ENCODE measurements around the gene KRT5.
A peak's percentile ranks its signal among the peaks of the same experiment; 100 is the strongest.

The KRT5 gene

DNA sequence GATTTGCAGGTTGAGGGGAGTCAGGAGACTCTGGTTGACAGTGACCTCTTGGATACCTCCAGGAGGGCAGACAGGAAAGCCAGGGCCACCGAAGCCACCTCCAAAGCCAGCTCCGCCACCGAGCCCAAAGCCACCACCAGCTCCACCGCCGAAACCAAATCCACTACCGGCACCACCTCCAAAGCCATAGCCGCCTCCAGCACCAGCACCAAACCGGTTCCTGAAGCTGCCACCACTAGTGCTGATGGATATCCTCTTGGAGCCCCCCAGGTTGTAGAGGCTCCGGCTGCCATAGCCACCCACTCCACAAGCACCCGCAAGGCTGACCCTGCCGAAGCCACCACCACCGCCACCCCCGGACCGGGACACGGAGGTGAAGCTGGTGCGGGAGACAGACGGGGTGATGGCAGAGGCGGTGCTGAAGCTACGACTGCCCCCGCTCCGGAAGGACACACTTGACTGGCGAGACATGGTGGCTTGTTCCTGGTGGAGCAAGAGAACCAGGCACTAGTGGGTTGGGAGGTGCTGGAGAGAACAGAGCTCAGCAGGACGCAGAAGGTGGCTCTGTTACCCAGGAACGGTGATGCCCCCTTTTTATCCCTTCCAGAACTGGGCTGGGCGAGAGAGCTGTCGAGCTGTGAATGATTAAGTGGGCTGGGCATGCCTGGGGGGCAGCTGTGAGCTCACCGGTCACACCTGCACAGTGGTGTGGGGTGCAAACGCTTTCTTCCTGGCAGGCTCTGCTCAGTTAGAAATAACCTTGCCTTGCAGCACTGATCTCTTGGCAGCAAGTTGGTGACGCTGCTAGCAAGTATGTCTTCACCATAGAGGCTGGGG, at the start of gene KRT5:
Gene KRT5, minus strand, starts transcription at position 569 of the 837 bp plus-strand sequence. Its CDS starts 98 bp downstream, at position 471.
- no peak for DNase-seq (ENCODE audit: low spot score)

DNA sequence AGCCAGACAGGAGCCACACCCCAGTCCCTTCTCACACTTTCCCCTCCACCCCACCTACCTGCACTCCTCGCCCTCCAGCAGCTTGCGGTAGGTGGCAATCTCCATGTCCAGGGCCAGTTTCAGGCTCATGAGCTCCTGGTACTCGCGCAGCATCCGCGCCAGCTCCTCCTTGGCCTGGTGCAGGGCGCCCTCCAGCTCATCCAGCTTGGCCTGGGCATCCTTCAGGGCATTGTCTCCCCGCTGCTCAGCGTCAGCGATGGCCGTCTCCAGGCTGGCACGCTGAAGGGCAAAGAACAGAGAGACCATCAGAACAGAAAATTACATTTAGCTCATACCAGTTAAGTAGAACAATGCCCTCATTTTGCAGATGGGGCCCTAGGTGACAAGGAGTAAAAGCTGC, 47.9 kb upstream of the KRT5 start:
- DNase-seq (ENCODE audit: low spot score): no peak

DNA sequence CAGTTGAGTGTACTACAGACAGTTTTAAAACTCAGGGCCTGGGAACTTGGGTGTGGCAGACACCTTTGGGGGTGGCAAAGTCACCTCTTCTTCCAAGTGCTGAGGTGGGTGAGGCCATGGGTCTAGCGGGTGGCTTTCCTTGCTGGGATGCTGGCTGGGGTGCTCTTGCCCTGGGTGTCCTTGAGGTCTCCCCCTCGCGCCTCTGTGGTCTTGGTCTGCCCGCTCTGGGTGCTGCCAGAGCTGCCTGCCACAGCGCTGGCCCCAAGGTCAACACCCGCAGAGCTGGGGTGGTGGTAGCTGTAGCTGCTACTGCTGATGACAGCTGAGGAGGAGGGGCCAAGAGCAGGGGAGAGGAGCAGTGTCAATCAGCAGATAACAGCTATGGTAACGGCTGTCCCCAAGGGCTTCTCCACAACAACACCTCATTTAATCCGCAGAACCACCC, 46.7 kb upstream of the KRT5 start:
- no peak for DNase-seq (ENCODE audit: low spot score)

DNA sequence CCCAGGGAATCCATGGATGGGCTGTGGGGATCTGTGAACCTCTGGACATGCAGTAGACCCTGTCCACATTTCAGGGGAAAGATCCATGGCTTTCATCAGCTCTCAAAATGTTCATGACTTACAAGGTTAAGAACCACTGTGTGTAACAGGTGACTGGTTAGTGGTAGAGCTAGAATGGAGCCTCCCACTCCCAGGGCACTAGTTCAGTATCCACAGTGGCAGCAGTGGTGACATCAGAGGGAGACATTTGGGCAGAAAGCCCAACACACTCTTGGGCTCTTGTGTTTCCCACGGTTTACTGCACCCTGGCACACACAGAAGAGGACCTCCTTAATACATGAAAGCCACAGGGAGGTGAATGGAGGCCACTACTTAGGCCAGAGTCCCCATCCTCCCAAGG, 44.4 kb upstream of the KRT5 start:
- DNase-seq (ENCODE audit: low spot score): no peak

DNA sequence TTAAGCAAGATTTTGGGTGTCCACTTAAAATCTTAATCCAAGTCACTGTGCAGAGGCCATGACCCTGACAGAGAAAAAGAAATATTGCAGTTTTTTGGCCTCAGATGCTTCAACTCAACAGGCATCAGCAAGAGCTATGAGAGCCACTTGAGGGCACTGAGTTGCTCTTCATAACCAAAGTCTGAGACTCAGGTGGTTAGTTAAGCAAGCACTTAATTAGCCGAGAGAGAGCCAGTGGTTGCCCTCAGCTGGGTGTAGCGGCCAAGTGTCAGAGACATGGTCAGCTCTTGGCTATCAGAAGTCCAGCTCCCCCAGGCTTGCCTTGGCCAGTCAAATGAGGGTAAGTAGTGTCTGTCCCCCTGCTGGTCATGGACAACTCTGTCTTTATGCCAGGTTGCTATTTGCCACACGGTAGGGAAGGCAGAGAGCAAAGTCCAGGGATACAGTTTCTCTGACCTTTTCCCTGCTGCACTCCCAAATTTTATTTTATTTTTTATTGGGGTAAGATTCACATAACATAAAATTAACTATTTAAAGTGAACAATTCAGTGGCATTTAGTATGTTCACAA, 41.8 kb upstream of the KRT5 start:
- DNase-seq (ENCODE audit: low spot score): peak; percentile 49

DNA sequence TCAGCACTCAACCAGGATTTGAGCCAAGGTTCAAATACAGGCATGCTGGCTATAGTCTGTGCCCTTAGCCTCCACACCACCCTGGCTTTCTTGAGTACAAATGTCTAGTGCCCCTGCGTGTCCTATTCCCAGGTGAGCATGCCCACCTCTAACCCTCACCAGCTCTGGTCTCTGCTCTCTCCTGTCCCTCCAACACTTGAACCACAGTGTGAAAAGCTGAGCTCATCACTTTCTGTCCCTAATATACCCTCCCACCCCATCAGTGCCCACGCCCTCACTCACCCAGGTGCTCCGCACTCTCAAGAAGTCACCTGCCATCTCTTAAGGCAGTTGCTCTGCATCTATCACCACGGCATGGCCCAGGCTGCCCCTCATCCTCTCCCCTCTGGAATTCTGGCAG, 39.8 kb upstream of the KRT5 start:
- no peak for DNase-seq (ENCODE audit: low spot score)

DNA sequence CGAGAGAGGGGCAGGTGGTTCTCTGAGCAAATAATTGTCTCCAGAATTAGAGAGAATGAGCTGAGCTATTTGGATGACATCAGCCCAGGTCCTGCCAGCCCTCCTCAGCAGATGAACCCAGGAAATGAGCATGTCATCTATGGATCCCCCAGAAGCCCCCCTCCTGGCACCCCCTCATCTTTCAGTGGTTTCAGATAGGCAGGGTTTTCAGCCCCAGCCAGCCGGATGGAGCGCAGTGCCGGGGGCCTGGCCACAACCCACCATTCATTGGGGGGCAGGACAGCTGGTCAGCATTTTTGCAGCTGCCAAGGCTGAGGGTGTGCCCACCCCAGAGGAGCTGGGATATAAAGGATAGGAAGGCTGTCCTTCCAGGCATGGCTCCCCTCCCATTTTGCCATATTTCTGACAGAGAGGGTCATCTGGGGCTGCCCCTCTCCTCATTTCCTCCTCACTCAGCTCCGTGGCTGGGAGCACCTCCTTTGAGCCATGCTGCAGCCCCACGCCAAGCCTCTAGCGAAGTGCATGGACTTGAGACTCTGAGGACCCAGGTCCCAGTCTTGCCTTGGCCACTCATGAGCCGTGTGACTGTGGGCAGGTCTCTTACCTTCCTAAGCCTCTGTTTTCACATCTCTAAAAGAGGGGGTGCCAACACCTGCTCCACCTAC, 38.7 kb upstream of the KRT5 start:
- DNase-seq (ENCODE audit: low spot score): no peak

DNA sequence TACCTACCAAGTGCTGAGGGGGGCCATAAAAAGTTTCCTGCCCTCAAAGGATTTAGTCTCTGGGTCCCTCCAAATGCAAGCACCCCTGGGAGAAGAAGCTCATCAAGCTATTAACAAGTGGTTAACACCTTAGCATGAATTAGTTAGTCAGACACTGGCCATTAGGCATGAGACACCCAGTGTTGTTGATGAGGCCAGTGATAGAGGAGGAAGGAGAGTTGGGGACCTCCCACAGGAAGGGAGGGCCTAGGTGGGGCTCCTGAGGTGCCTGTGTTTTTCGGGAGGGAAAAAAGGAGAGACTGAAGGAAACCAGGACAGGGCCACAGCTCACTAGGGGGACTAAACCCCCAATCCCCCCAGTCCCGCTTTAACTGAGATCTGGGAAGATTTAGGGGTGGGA, 37.3 kb upstream of the KRT5 start:
- no peak for DNase-seq (ENCODE audit: low spot score)

DNA sequence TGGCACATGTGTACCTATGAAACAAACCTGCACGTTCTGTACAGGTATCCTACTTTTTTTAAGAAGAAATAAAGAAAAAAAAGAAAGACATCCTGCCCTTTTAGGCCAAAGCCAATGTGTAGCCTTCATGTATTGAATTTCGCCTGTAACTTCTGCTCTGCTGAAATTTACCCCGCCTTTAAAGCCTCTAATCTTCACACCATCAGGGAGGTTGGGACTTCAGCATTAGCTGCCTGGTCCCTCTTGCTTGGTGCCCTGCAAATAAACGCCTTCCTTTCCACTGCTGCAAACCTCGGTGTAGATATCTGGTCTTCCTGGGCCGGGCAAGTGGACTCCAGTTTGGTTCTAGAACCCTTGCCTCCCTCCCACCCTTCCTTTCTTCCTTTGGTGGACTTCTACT, 35.4 kb upstream of the KRT5 start:
- no peak for DNase-seq (ENCODE audit: low spot score)

DNA sequence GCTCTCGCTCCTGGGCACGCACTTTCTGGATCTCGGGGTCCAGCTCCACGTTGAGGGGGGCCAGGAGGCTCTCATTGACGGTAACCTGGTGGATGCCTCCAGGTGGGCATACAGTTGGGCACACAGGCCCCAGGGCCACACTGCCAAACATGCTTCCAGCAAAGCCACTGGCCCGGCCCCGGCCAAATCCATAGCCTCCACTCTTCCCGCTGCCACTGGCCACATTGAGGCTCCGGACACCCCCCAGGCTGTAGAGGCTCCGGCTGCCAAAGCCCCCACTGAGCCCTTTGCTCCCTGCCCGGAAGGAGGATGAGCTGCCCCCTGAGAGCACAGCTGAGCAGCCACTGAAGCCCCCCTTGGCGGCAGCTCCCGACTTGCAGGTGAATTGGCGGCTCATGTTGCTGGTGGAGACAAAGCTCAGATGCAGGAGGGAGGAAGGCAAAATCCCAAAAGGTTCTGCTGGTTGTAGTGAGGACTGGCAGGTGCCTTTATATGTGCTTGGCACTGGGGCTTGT, 32.5 kb upstream of the KRT5 start, which contains the start of gene KRT71:
Gene KRT71, minus strand, starts transcription at position 465 of the 515 bp plus-strand sequence. Its CDS starts 68 bp downstream, at position 397.
- DNase-seq (ENCODE audit: low spot score): no peak

DNA sequence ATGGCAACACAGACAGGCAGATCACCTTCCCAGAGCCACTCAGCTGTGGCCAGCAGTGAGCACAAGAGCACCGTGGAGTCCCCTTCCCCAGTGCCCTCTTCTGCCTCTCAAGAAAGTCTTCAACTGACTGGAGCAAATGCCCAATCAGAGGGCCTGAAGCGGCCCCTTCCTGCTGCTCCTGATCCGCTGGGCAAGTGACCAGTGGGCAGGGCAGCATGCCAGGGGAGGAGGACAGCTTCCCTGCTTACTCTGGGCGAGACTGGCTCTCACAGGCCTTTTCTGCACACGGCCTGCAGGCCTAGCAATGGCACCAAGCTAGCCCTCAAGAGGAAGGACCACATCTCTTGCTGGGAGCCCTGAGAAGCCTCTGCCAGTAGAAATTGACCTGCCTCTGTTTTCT, 31.9 kb upstream of the KRT5 start:
- DNase-seq (ENCODE audit: low spot score): no peak

DNA sequence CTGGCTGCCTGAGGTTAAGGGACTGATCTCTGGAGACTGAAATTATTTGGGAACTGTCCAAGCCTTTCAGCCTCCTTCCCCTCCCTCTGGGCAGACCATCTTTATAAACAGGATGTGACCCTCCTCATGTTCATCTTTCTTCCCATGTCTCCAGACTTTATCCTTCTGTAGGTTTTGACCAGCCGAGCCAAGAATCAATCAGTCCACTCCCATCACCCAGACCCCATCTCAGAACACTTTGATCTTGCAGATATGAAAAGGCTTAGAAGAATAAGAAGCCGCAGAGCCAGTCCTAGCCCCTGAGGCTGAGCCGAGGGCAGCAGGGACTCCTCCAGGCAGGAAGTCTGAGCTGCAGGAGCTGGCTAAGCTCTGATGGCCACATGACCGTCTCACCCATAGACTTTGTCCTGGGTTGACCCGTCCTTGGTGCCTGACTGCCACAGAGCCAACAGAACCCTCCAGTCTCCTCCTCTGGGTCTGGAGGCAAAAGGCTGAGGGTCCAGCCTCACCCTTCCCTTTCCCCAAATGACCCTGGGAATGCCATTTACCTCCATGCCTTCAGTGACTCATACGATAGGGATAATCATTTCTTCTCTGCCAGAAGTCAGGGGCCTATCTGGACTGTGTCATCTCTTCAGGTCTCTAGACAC, 31.1 kb upstream of the KRT5 start:
- no peak for DNase-seq (ENCODE audit: low spot score)

DNA sequence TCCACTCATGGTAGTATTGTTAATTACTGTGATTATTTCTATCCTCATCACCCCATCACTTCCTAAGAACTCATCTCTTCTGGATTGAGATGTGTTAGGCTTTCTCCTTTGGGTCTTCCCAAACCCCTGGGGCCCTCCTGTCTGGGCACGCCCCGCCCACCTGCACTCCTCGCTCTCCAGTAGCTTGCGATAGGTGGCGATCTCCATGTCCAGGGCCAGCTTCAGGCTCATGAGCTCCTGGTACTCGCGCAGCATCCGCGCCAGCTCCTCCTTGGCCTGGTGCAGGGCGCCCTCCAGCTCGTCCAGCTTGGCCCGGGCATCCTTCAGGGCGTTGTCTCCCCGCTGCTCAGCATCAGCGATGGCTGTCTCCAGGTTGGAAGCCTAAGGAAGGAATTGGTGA, 25.9 kb upstream of the KRT5 start:
- DNase-seq (ENCODE audit: low spot score): peak; percentile 48

DNA sequence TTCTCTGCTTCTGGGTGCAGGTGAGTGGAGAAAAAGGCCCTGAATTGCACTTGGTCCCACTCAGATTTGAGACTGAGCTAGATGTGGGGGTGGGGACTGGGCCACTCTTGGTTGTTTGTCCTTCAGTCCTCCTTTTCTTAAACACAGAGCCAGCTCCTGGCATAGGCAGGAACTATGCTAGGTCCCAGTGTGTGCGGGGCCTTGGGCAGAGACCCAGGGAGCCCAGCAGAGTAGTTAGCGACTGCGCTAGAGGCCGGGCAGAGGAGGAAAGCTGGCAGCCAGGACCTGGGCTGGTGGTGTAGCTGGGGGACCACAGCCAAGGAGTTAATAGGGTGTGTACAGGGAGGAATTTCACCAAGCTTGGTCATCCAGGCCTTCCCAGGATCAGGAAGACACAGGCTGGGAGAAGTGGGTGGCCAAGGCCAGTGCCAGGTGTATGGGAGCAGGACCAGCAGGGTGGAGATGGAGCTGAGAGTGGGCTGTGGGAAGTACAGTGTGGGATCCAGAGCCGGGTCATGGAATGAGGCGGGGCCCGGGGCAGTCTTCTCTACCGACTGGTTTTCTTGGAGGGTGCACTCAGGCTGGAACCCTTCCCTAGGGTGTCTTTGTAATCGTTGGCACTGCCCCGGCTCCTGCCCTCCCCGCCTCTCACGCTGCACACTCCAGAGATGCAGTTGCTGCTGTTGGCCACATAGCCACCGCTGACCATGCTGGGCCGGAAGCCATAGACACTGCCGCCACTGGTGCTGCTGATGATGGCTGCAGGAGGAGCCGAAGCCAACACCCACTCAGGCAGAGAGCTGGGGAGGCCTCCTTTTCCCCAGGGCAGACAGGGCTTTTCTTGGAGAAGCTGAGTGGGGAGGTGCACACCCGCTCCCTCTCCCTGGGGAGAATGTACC, 24.0 kb upstream of the KRT5 start:
- DNase-seq (ENCODE audit: low spot score): peak; percentile 57

DNA sequence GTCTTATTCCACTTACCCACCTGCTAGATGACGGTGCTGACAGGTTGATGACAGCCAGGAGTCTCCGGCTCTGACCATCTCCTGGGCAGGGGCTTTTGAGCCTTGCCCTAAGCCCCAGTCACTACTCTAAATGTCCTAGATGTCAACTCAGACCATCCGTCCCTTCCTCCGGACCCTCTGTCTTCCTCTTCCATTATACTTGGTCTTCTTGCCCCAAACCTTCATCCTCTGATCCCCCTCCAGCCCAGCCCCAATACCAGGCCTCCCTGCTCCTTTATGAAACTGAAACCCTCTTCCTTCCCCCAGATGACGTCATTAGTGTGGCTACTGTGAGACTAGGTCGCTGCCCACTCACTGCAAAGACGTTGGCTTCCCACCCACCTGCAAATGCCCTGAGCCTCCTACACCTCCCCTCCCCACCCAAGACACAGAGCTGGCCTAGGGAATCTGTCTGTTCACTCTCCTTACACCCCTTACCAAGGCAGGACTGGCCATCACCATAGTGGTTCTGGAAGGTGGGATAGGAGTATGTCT, 22.7 kb upstream of the KRT5 start:
- DNase-seq (ENCODE audit: low spot score): no peak

DNA sequence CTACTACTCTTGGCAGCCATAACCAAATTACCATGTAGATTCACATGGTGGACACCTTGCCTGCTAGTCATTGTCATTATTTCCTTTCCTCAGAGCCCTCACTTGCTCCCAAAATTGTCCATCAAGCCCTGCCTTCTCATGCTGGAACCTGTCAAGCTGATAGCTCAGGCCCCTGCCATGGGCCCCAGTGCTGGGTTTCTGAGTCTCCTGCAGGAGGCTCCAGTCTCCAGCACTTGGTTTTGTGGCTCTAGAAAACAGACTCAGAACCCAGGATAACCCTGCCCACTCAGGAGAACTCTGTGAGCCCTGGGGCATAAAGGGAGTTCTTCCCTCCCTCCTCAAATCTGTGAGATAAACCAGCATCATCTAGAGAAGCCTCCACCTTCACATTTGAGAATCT, 22.0 kb upstream of the KRT5 start:
- no peak for DNase-seq (ENCODE audit: low spot score)

DNA sequence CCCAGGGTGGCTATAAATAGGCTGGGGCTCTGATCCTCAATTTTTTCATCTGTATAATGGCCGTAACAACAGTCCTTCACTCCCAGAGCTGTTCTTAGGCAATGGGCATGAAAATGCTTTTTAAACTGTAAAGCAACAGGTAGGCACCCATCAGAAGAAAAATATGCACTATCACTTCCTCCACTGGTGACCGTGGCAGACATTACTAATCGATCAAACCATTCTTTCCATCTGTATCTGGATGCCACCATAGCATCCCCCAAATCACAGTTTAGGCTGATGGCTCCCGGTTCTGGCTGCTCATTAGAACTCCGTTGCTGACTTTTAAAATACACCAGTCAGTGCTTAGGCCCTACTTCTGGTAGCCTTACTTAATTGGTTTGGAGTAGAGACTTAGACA, 21.5 kb upstream of the KRT5 start:
- DNase-seq (ENCODE audit: low spot score): no peak

DNA sequence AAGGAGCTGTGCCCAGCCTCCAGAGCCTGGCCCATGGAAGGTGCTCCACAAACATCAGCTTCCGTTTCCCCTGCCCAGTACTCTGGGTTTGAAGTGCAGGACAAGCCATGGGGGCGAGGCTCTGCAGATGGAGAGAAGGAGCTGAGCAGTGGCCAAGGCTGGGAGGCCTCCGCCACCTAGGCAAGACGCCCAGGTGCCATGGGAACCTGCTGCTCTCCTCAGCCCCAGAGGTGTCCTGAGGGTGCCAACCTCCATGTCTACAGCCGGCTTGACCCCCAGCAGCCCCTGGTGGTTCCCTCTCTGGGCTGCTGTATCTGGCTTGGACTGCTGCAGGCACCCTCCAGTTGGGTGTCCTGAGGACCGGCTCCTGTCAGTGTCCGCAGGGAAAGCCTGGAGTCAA, 20.3 kb upstream of the KRT5 start:
- no peak for DNase-seq (ENCODE audit: low spot score)

DNA sequence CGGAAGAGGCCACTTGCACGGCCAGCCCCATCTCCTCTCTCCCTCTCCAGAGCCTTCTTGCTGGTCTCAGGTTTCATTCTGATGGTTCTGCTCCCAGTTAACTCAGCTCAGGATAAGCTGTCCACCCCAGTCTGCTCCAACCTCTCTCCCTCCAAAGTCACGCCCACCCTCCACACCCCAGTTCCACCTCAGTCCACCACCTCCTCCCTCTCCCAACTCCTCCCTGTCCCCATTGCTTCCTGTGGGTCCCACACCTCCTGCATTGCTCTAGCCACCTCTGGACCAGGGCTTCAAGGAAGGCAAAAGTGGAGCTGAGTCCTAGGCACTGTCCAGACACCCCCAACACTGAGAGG, 19.6 kb upstream of the KRT5 start:
- DNase-seq (ENCODE audit: low spot score): no peak

DNA sequence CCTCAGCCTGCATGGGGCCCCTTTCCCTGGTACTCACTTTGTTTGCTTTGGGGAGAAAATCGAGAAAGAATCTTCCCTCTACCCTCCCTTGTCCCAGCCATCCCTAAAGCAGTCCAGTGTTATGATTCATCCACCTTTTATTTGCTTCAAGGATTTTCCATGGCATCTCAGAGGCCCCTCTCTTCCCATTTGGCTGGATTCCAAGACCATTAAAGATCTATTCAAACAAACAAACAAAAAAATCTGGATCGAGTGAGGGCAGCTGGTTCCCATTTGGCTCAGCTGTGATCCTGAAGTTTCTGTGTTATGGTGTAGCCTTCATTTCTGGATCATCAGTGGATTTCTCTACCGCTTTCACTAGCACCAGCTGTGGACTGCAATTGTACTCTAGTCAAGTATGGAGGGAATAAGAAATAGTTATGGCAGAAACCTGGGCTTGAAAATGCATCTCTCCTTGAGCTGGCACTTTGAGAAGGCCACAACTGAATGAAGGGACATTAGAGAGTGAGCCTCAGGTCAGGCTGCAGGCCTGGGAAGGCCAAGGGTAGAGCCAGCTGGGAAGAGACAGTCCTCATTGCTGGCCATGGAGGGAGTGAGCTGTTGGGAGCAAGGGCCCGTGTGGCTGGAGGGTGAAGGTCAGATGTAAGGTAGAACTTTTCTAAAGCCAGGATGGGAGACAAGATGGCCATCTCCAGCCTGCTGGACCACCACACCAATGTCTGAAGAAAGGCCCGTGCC, 19.1 kb upstream of the KRT5 start:
- no peak for DNase-seq (ENCODE audit: low spot score)
